Measurements from ENCODE around the gene LRP2. TPM values are rescaled to one million over a fixed set of nuclear protein-coding genes. Genes with fewer than 3 reads are reported as not detected.
A peak's percentile ranks its signal among the peaks of the same experiment; 100 is the strongest.

LRP2 gene
- total RNA-seq, 1 donor from 2014 or later = 0.24 TPM

DNA sequence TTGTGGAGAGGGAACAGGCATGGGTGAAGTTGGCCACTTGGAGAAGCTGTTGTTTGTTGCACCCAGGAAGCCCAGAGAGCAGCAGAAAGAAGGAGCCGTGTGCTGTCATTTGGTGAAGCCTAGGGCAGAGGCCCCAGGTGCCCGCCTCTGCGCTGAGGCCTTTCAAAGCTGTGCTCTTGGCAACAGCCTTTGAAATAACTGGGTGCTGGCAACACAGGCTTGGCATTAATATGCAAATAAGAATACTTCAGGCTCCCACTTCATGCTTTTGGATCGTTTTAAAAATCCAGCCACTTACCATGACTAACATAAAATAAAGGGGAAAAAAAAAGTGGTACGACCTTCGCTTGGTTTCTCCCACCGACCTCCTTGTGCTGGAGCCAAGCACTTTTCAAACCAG lies 251.9 kb downstream of the LRP2 start:
- no peak for TF ChIP-seq CTCF (IDR thresholded peaks at IDR 0.05)
- H3K4me3 Mint-ChIP-seq (ENCODE audit: unreplicated experiment) = no peak overlapping the region
- no peaks in the 10 kb centered on the region for H3K4me1 Mint-ChIP-seq (ENCODE audit: unreplicated experiment)
- no peaks in the 10 kb centered on the region for H3K36me3 Mint-ChIP-seq (ENCODE audit: unreplicated experiment)
- no peak for DNase-seq (ENCODE audit: extremely low spot score, unreplicated experiment)
- peaks cover 8% of the 10 kb centered on the region for H3K27me3 Mint-ChIP-seq (ENCODE audit: unreplicated experiment)
- no peak overlapping the region for H3K27ac Mint-ChIP-seq (ENCODE audit: unreplicated experiment)
- H3K9me3 Mint-ChIP-seq (ENCODE audit: unreplicated experiment) = no peaks in the 10 kb centered on the region

DNA sequence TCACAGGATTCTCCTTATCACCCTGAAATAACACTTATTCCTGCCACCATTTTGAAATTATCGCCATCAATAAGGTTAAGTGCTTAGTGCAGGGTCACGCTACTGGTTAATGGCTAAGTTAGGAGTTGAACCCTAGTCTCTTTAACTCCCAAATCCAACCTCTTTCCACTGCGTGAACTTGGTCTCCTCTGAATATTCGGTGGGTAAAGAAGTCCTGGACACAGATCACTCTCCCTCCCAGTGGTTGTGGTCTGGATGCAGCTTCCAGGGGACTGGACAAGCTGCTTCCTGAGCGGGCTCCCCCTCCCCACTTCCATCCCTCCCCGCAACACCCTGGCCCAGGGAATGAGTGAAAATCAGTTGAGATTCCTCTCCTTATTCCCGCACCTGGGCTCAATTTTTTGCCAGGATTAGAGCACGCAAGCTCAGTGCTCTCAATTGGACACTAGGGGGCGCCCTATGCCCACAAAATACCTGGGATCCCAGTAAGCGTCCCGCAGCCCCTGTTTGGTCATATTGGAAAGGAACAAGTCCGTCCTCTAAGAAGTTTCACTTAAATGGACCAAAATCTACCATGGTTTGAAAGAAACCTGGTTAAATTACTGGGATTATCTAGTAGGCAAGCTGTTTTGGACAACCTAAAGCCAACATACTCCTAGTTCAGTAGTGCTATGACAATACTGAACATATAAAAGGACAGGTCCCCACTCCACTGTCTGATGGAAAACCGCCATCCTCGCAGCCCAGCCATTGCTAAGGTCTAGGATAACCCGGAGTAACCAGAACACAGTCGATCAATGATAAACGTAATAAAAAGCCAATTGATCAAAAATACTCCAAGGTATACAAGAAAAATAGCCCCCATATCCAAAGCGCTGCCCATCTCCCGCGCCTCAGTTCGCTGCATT lies 252.6 kb downstream of the LRP2 start:
- Mint-ChIP-seq H3K36me3 (ENCODE audit: unreplicated experiment) (no peaks in the 10 kb centered on the region), H3K4me1 (ENCODE audit: unreplicated experiment) (no peaks in the 10 kb centered on the region), H3K27ac (ENCODE audit: unreplicated experiment) (no peak overlapping the region), H3K9me3 (ENCODE audit: unreplicated experiment) (no peaks in the 10 kb centered on the region), H3K4me3 (ENCODE audit: unreplicated experiment) (no peak overlapping the region), H3K27me3 (ENCODE audit: unreplicated experiment) (peaks cover 8% of the 10 kb centered on the region)
- DNase-seq (ENCODE audit: extremely low spot score, unreplicated experiment) = peak; percentile 90
- peak; percentile 87 for TF ChIP-seq CTCF (IDR thresholded peaks at IDR 0.05)

DNA sequence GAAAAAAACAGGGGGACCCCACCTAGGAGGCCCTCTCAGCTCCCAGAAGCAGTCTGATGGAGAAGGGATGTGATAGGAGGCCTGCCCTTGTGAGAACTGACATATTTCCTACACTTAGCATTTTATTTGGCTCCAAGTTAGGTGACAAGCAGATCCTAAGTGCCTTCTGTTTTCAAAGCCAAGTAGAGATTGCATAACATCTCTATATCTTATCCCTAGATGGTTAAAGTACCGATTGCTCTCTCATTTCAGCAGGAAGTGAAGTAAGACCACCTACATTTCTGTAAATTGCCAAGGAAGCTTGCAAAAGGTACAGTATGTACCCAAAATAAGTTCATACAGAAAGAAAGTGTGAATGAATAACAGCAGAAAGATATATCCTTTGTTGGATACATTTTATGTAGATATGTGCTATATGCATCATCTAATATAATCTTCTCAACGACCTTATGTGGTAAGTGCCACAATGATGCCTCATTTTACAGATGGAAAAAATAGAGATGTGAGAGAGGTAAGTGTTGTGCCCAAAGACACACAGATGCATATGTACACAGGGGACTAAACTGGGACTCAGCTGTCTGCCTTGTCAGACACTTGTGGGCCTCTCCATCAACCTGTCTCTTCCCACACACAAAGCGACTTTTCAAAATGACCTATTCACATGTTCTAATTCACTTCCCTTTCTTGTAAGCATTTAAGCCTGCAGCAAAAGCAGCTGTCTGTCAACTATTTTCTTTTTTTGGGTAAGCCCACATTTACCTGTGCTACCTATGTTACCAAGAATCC lies 254.0 kb downstream of the LRP2 start:
- Mint-ChIP-seq H3K4me1 (ENCODE audit: unreplicated experiment) (no peaks in the 10 kb centered on the region), H3K4me3 (ENCODE audit: unreplicated experiment) (no peak overlapping the region), H3K27me3 (ENCODE audit: unreplicated experiment) (peaks cover 13% of the 10 kb centered on the region), H3K9me3 (ENCODE audit: unreplicated experiment) (no peaks in the 10 kb centered on the region), H3K36me3 (ENCODE audit: unreplicated experiment) (no peaks in the 10 kb centered on the region), H3K27ac (ENCODE audit: unreplicated experiment) (no peak overlapping the region)
- no peak for DNase-seq (ENCODE audit: extremely low spot score, unreplicated experiment)
- TF ChIP-seq CTCF (IDR thresholded peaks at IDR 0.05) = no peak

GRCh38 chr2:169107645-169108044 lies 254.7 kb downstream of the LRP2 start:
- no peak for DNase-seq (ENCODE audit: extremely low spot score, unreplicated experiment)
- no peak for TF ChIP-seq CTCF (IDR thresholded peaks at IDR 0.05)
- no peaks in the 10 kb centered on the region for H3K9me3 Mint-ChIP-seq (ENCODE audit: unreplicated experiment)
- peaks cover 15% of the 10 kb centered on the region for H3K27me3 Mint-ChIP-seq (ENCODE audit: unreplicated experiment)
- H3K36me3 Mint-ChIP-seq (ENCODE audit: unreplicated experiment) = no peaks in the 10 kb centered on the region
- H3K27ac Mint-ChIP-seq (ENCODE audit: unreplicated experiment) = no peak overlapping the region
- H3K4me1 Mint-ChIP-seq (ENCODE audit: unreplicated experiment) = no peaks in the 10 kb centered on the region
- no peak overlapping the region for H3K4me3 Mint-ChIP-seq (ENCODE audit: unreplicated experiment)
